ENCODE measurements around the gene KSR1. TPM values are rescaled to one million over a fixed set of nuclear protein-coding genes. Genes with fewer than 3 reads are reported as not detected.

The KSR1 gene
- polyA plus RNA-seq, 1 of the 3 experiments (the other 2 are of a cell fraction), result 7.5 TPM

GRCh38 chr17:27520491-27521185 is 64.4 kb downstream of the KSR1 start:
- H4K20me1 ChIP-seq (ENCODE audit: insufficient read depth), result no peaks in the 10 kb centered on the region
- no peak overlapping the region for H3K27ac ChIP-seq (ENCODE audit: low read depth in 2 of 2, low read length in 1 of 2)
- no peaks in the 10 kb centered on the region for H3K9me3 ChIP-seq
- ChIA-PET POLR2A (no interaction called here), CTCF (interaction anchor here (1.6 to 3.4 kb wide), 3 partner anchors 13 to 82 kb away, joined by 3 to 10 read pairs (median 5); no protein-coding TSS in a partner anchor)
- no peak overlapping the region for H3K4me2 ChIP-seq
- H2AFZ ChIP-seq (ENCODE audit: low read depth), result no peak overlapping the region
- H3K9ac ChIP-seq, result no peak overlapping the region
- peaks cover 0 to 20% of the 10 kb centered on the region in 2 experiments; a peak in 1 of 4 replicates for H3K4me1 ChIP-seq (ENCODE audit: control insufficient read depth in 1 of 2, insufficient read depth in 2 of 2, low read depth in 1 of 2, low read length in 1 of 2)
- no peaks in the 10 kb centered on the region for H3K9me2 ChIP-seq
- H3K27me3 ChIP-seq (ENCODE audit: insufficient read depth), result no peaks in the 10 kb centered on the region
- H3K36me3 ChIP-seq (replicated peaks in 1 of 2; ENCODE audit: control insufficient read depth in 1 of 2, insufficient read depth in 2 of 2, low read length in 1 of 2), result no peaks in the 10 kb centered on the region
- no peak overlapping the region for H3K4me3 ChIP-seq (ENCODE audit: low read depth in 2 of 2, low read length in 1 of 2)
- TF ChIP-seq ELF1 (IDR thresholded peaks at IDR 0.05) (no peak), SMC3 (IDR thresholded peaks at IDR 0.05; ENCODE audit: low read depth, low read length) (no peak), EZH2phosphoT487 (IDR thresholded peaks at IDR 0.05; ENCODE audit: borderline replicate concordance, low read depth) (no peak), GATA2 (CRISPR knock-in tag; IDR thresholded peaks at IDR 0.05) (no peak), TEAD4 (IDR thresholded peaks at IDR 0.05; ENCODE audit: borderline replicate concordance, insufficient read depth) (no peak), NRF1 (IDR thresholded peaks at IDR 0.05; ENCODE audit: low read depth, low read length) (no peak), MXI1 (IDR thresholded peaks at IDR 0.05; ENCODE audit: low read depth, low read length) (no peak), MAX (IDR thresholded peaks at IDR 0.05; ENCODE audit: low read depth) (no peak), YY1 (IDR thresholded peaks at IDR 0.05; ENCODE audit: low read depth) (no peak), GABPA (IDR thresholded peaks at IDR 0.05; ENCODE audit: low read depth) (no peak), FOXM1 (IDR thresholded peaks at IDR 0.05; ENCODE audit: low read depth) (no peak), RXRA (IDR thresholded peaks at IDR 0.05; ENCODE audit: borderline replicate concordance, low read depth) (no peak)
- no peak for DNase-seq
- no peaks in the 10 kb centered on the region for H3F3A ChIP-seq (replicated peaks; ENCODE audit: insufficient read depth)
- WGBS (ENCODE audit: low lambda C conversion rate), result 85% methylated on average over 12 of the region's 16 CpGs
- H3K79me2 ChIP-seq (ENCODE audit: insufficient read depth), result no peaks in the 10 kb centered on the region

- POLR2A ChIA-PET, result no interaction called here
- CTCF ChIA-PET, result interaction anchor here (1.4 to 3.4 kb wide), 3 partner anchors 78 to 234 kb away, joined by 3 to 10 read pairs (median 5); no protein-coding TSS in a partner anchor
- no peak overlapping the region for H3K9ac ChIP-seq
- TF ChIP-seq USF1 (IDR thresholded peaks at IDR 0.05; ENCODE audit: borderline replicate concordance, low read depth) (no peak), RAD21 (IDR thresholded peaks at IDR 0.05; ENCODE audit: low read length) (no peak), IRF3 (IDR thresholded peaks at IDR 0.05; ENCODE audit: low read depth, low read length) (no peak), SIN3A (IDR thresholded peaks at IDR 0.05; ENCODE audit: borderline replicate concordance, low read depth, low read length) (no peak), FOXM1 (IDR thresholded peaks at IDR 0.05; ENCODE audit: low read depth) (no peak), NFIC (IDR thresholded peaks at IDR 0.05; ENCODE audit: borderline replicate concordance) (no peak), REST (IDR thresholded peaks at IDR 0.05; ENCODE audit: low read depth, low read length) (no peak), RFX5 (IDR thresholded peaks at IDR 0.05; ENCODE audit: low read length) (no peak), RCOR1 (IDR thresholded peaks at IDR 0.05; ENCODE audit: low read length) (no peak), TCF12 (IDR thresholded peaks at IDR 0.05) (no peak), SMC3 (IDR thresholded peaks at IDR 0.05; ENCODE audit: low read depth, low read length) (no peak)
These were observed 65.2 kb downstream of the KSR1 start for GRCh38 chr17:27521281-27522027.

More at GRCh38 chr17:27521281-27522027, 65.2 kb downstream of the KSR1 start:
- Histone ChIP-seq H3K4me1 (ENCODE audit: control insufficient read depth in 1 of 2, insufficient read depth in 2 of 2, low read depth in 1 of 2, low read length in 1 of 2) (peaks cover 0 to 20% of the 10 kb centered on the region in 2 experiments; a peak in 1 of 4 replicates), H3K4me3 (ENCODE audit: low read depth in 2 of 2, low read length in 1 of 2) (no peak overlapping the region), H3K27me3 (ENCODE audit: insufficient read depth) (no peaks in the 10 kb centered on the region), H3K9me2 (no peaks in the 10 kb centered on the region), H3F3A (replicated peaks; ENCODE audit: insufficient read depth) (no peaks in the 10 kb centered on the region), H3K27ac (ENCODE audit: low read depth in 2 of 2, low read length in 1 of 2) (no peak overlapping the region), H3K79me2 (ENCODE audit: insufficient read depth) (no peaks in the 10 kb centered on the region), H4K20me1 (ENCODE audit: insufficient read depth) (no peaks in the 10 kb centered on the region), H3K4me2 (no peak overlapping the region), H3K9me3 (no peaks in the 10 kb centered on the region), H2AFZ (ENCODE audit: low read depth) (no peak overlapping the region), H3K36me3 (replicated peaks in 1 of 2; ENCODE audit: control insufficient read depth in 1 of 2, insufficient read depth in 2 of 2, low read length in 1 of 2) (no peaks in the 10 kb centered on the region)
- 84% methylated on average over 5 of the region's 7 CpGs for WGBS (ENCODE audit: low lambda C conversion rate)
- no peak for DNase-seq
